AG09309 (cell line): ENCODE measurements around the gene PRL.

Experiments used
- DNase-seq: peaks from one replicate; pipeline ENCODE4 v3.0.0-alpha.2; 2010; ENCODE audit warnings: low read depth
- H3K4me3 ChIP-seq: 2 replicates; pipeline ENCODE4 v1.5.1; 2011; ENCODE audit warnings: mild to moderate bottlenecking, low read depth, low read length, moderate library complexity; ENCODE audit not compliant: control insufficient read depth
- CTCF ChIP-seq: IDR thresholded peaks from 2 replicates; pipeline ENCODE4 v1.5.1; 2011; ENCODE audit warnings: mild to moderate bottlenecking, low read depth, low read length, inconsistent platforms; ENCODE audit not compliant: insufficient read depth, control insufficient read depth; ENCODE audit errors: missing control alignments

PRL gene

GRCh38 chr6:22300273-22300998, 3.6 kb upstream of the PRL start:
- DNase-seq: no peak
- TF ChIP-seq CTCF: no peak
- H3K4me3 ChIP-seq: no peak overlapping the region

GRCh38 chr6:22298475-22298890, 1.6 kb upstream of the PRL start:
- no peak for TF ChIP-seq CTCF
- DNase-seq: no peak
- no peak overlapping the region for H3K4me3 ChIP-seq

- H3K4me3 ChIP-seq: no peak overlapping the region
- no peak for TF ChIP-seq CTCF
- no peak for DNase-seq
Observed at GRCh38 chr6:22296067-22296466, 769 bp downstream of the PRL start.

GRCh38 chr6:22295145-22295544, 1.7 kb downstream of the PRL start:
- no peak for TF ChIP-seq CTCF
- H3K4me3 ChIP-seq: no peak overlapping the region
- DNase-seq: no peak

GRCh38 chr6:22294301-22294700, 2.5 kb downstream of the PRL start:
- no peak for DNase-seq
- TF ChIP-seq CTCF: no peak
- no peak overlapping the region for H3K4me3 ChIP-seq

- DNase-seq: no peak
- no peak for TF ChIP-seq CTCF
- no peak overlapping the region for H3K4me3 ChIP-seq
Observed at GRCh38 chr6:22290045-22290444, 6.8 kb downstream of the PRL start.
